Activated naive CD4-positive, alpha-beta T cell treated with anti-CD3 and anti-CD28 coated beads, Interleukin-2, amount 50 U/mL, for 72 hours (primary cell): ENCODE data around the gene XPR1. TPM values are rescaled to one million over a fixed set of nuclear protein-coding genes. Genes with fewer than 3 reads are reported as not detected.
"Not testable (repeated sequence)": the region's sequence is repeated elsewhere in the genome, so short reads cannot be mapped to it uniquely, and the experiment has no call there.

ENCODE experiments used
- ATAC-seq, 2 donors: fragments of 150-1000 bp; cut with Tn5 transposase; 2 replicates each; pipeline ENCODE4 v1.10.0; 2021; ENCODE audit warnings: mild to moderate bottlenecking in 2 of 2, moderate library complexity in 2 of 2
- DNase-seq, 2 donors: peaks; one replicate each; pipeline ENCODE4 v3.0.0; 2021 to 2022; ENCODE audit warnings: low spot score in 2 of 2
- H3K27ac Mint-ChIP-seq, 2 donors: one replicate each; pipeline ENCODE4 v1.8.0; 2022; ENCODE audit warnings: mild to moderate bottlenecking in 2 of 2, mixed read lengths in 2 of 2
- H3K36me3 Mint-ChIP-seq, 2 donors: one replicate each; pipeline ENCODE4 v1.8.0; 2022; ENCODE audit warnings: mixed read lengths in 2 of 2
- H3K9me3 Mint-ChIP-seq, 2 donors: one replicate each; pipeline ENCODE4 v1.8.0; 2022; ENCODE audit warnings: mixed read lengths in 2 of 2
- total RNA-seq, 2 donors: library from RNA; stranded (reverse); gene quantifications; one replicate each; pipeline ENCODE4 v1.2.3, GENCODE V29; 2022

XPR1 gene
- total RNA-seq, 2 donors from 2014 or later: 15.2 to 18.6 TPM

GRCh38 chr1:180805316-180805715 lies 173.5 kb downstream of the XPR1 start:
- DNase-seq (no peak), ATAC-seq (no peak)
- no peaks in the 10 kb centered on the region for H3K36me3 Mint-ChIP-seq
- H3K9me3 Mint-ChIP-seq: no peaks in the 10 kb centered on the region
- no peak overlapping the region for H3K27ac Mint-ChIP-seq

GRCh38 chr1:180811298-180811697 lies 179.5 kb downstream of the XPR1 start:
- no peaks in the 10 kb centered on the region for H3K9me3 Mint-ChIP-seq
- H3K27ac Mint-ChIP-seq: no peak overlapping the region
- ATAC-seq (no peak), DNase-seq (no peak)
- peaks cover 0 to 4% of the 10 kb centered on the region in 2 donors for H3K36me3 Mint-ChIP-seq

GRCh38 chr1:180811886-180812285 lies 180.1 kb downstream of the XPR1 start:
- ATAC-seq (no peak), DNase-seq (no peak)
- no peak overlapping the region for H3K27ac Mint-ChIP-seq
- no peaks in the 10 kb centered on the region for H3K9me3 Mint-ChIP-seq
- H3K36me3 Mint-ChIP-seq: peaks cover 0 to 4% of the 10 kb centered on the region in 2 donors

- no peaks in the 10 kb centered on the region for H3K9me3 Mint-ChIP-seq
- H3K36me3 Mint-ChIP-seq: peaks cover 0 to 4% of the 10 kb centered on the region in 2 donors
- ATAC-seq (no peak), DNase-seq (no peak)
- H3K27ac Mint-ChIP-seq: no peak overlapping the region
Measured at GRCh38 chr1:180814258-180814657, 182.4 kb downstream of the XPR1 start.

GRCh38 chr1:180815188-180815587 lies 183.4 kb downstream of the XPR1 start:
- H3K9me3 Mint-ChIP-seq: no peaks in the 10 kb centered on the region
- peaks cover 0 to 4% of the 10 kb centered on the region in 2 donors for H3K36me3 Mint-ChIP-seq
- no peak for ATAC-seq

GRCh38 chr1:180816132-180816531 lies 184.3 kb downstream of the XPR1 start:
- Mint-ChIP-seq H3K36me3 (peaks cover 0 to 4% of the 10 kb centered on the region in 2 donors), H3K9me3 (no peaks in the 10 kb centered on the region), H3K27ac (no peak overlapping the region)
- DNase-seq (no peak), ATAC-seq (no peak)

More at GRCh38 chr1:180815188-180815587, 183.4 kb downstream of the XPR1 start:
- DNase-seq: no peak
- no peak overlapping the region for H3K27ac Mint-ChIP-seq

- Mint-ChIP-seq H3K27ac (no peak overlapping the region), H3K36me3 (peaks cover 0 to 11% of the 10 kb centered on the region in 2 donors), H3K9me3 (no peaks in the 10 kb centered on the region)
- ATAC-seq (no peak), DNase-seq (no peak)
Measured at GRCh38 chr1:180821970-180822369, 190.1 kb downstream of the XPR1 start.

- H3K27ac Mint-ChIP-seq, ATAC-seq, H3K9me3 Mint-ChIP-seq, DNase-seq: not testable (repeated sequence)
- H3K36me3 Mint-ChIP-seq: peaks cover 35 to 49% of the 10 kb centered on the region in 2 donors
Measured at GRCh38 chr1:180831507-180831906, 199.7 kb downstream of the XPR1 start.

GRCh38 chr1:180833180-180833579 lies 201.4 kb downstream of the XPR1 start:
- ATAC-seq, H3K27ac Mint-ChIP-seq, DNase-seq, H3K9me3 Mint-ChIP-seq: not testable (repeated sequence)
- peaks cover 35 to 49% of the 10 kb centered on the region in 2 donors for H3K36me3 Mint-ChIP-seq

- Mint-ChIP-seq H3K9me3 (peaks cover 5% of the 10 kb centered on the region in 2 donors), H3K36me3 (peaks cover 34 to 37% of the 10 kb centered on the region in 2 donors)
- no peak for DNase-seq
Measured at GRCh38 chr1:180836449-180836848, 204.6 kb downstream of the XPR1 start.

GRCh38 chr1:180837020-180837419 lies 205.2 kb downstream of the XPR1 start:
- H3K9me3 Mint-ChIP-seq: peaks cover 5% of the 10 kb centered on the region in 2 donors
- ATAC-seq (no peak), DNase-seq (no peak)
- peaks cover 29 to 31% of the 10 kb centered on the region in 2 donors for H3K36me3 Mint-ChIP-seq
- no peak overlapping the region for H3K27ac Mint-ChIP-seq

More at GRCh38 chr1:180836449-180836848, 204.6 kb downstream of the XPR1 start:
- no peak for ATAC-seq
- H3K27ac Mint-ChIP-seq: no peak overlapping the region

- Mint-ChIP-seq H3K36me3 (peaks cover 14 to 17% of the 10 kb centered on the region in 2 donors), H3K27ac (no peak overlapping the region), H3K9me3 (no peaks in the 10 kb centered on the region)
- ATAC-seq (no peak), DNase-seq (no peak)
Measured at GRCh38 chr1:180838535-180838934, 206.7 kb downstream of the XPR1 start.

GRCh38 chr1:180839547-180839946 lies 207.7 kb downstream of the XPR1 start:
- H3K36me3 Mint-ChIP-seq: peaks cover 13 to 15% of the 10 kb centered on the region in 2 donors
- no peak for ATAC-seq
- H3K9me3 Mint-ChIP-seq: no peaks in the 10 kb centered on the region
- no peak for DNase-seq
- no peak overlapping the region for H3K27ac Mint-ChIP-seq

- H3K27ac Mint-ChIP-seq: no peak overlapping the region
- peaks cover 4 to 6% of the 10 kb centered on the region in 2 donors for H3K36me3 Mint-ChIP-seq
- H3K9me3 Mint-ChIP-seq: no peaks in the 10 kb centered on the region
- ATAC-seq (no peak), DNase-seq (no peak)
Measured at GRCh38 chr1:180841415-180841814, 209.6 kb downstream of the XPR1 start.

- Mint-ChIP-seq H3K27ac (no peak overlapping the region), H3K36me3 (peaks cover 4 to 6% of the 10 kb centered on the region in 2 donors), H3K9me3 (no peaks in the 10 kb centered on the region)
- ATAC-seq (no peak), DNase-seq (no peak)
Measured at GRCh38 chr1:180842052-180842451, 210.2 kb downstream of the XPR1 start.

GRCh38 chr1:180842491-180843275 lies 210.9 kb downstream of the XPR1 start:
- H3K36me3 Mint-ChIP-seq: peaks cover 4 to 6% of the 10 kb centered on the region in 2 donors
- no peak for ATAC-seq

GRCh38 chr1:180845352-180845751 lies 213.5 kb downstream of the XPR1 start:
- Mint-ChIP-seq H3K36me3 (peaks cover 0 to 5% of the 10 kb centered on the region in 2 donors), H3K9me3 (no peaks in the 10 kb centered on the region), H3K27ac (no peak overlapping the region)
- no peak for DNase-seq
- ATAC-seq: no peak

More at GRCh38 chr1:180842491-180843275, 210.9 kb downstream of the XPR1 start:
- Mint-ChIP-seq H3K27ac (no peak overlapping the region), H3K9me3 (no peaks in the 10 kb centered on the region)
- DNase-seq: no peak

- no peaks in the 10 kb centered on the region for H3K9me3 Mint-ChIP-seq
- no peak overlapping the region for H3K27ac Mint-ChIP-seq
- ATAC-seq (no peak), DNase-seq (no peak)
- H3K36me3 Mint-ChIP-seq: peaks cover 5 to 12% of the 10 kb centered on the region in 2 donors
Measured at GRCh38 chr1:180848191-180848590, 216.4 kb downstream of the XPR1 start.
